NCI-H69 (cell line): ENCODE measurements around the gene ANKRD65.
"Not testable (repeated sequence)": the region's sequence is repeated elsewhere in the genome, so short reads cannot be mapped to it uniquely, and the experiment has no call there.

Experiments
- DNase-seq: peaks from one replicate; lab custom pipeline; 2025; lab: John Stamatoyannopoulos, UW

Gene ANKRD65

DNA sequence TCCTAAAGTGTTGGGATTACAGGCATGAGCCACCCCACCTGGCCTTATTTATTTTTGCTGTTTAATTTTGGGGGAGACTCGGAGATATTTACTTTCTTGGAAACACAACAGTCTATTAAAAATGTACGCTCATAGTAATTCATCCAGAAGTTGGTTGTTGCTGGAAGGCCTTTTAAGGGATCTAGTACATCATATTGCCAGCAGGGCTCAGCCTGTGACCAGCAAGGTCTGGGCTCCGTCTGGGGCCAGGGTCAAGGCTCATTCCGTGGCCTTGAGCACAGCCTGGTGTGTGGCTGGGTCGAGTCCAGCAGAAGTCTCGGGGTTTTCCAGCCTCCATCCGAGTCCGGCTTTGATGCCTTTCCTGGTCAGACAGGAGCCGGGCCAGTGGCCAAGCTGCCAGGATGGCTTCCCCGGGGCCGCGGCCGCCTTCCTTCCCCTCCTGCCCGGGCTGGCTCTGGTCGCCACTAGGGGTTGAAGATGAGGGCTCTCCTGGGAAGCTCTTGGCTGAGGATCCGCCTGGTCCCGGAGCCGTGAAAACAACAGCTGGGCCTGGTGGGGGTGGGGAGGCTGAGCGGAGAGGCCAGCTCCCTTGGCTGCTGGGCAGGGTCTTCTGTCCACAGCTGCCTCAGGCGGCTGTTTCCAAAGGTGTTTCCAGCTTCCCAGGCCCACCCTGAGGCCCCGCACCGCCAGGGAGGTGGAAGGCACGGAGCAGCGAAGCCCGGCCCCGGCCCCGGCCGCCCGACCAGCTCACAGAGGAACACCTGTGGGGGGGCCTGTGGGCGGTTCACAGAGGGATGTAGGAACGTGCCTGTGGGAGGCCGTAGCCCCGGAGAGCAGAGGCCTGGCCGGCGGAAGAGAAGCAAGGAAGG is 9.3 kb upstream of the ANKRD65 start:
- no peak for DNase-seq

DNA sequence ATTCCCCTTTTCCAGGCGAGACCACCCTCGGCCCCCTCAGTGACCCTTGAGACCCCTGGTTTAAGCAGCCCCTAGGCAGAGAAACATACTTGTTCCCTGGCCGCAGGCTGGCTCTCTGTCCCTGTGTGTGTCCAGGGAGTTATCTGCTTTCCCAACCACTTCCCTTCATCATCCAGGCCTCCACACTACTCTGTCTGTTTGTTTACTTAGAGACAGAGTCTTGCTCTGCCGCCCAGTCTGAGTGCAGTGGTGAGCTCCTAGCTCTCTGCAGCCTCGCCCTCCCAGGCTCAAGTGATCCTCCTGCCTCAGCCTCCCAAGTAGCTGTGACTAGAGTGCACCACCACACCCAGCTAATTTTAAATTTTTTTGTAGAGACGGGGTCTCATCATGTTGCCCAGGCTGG is 8.6 kb upstream of the ANKRD65 start:
- DNase-seq, result no peak

DNA sequence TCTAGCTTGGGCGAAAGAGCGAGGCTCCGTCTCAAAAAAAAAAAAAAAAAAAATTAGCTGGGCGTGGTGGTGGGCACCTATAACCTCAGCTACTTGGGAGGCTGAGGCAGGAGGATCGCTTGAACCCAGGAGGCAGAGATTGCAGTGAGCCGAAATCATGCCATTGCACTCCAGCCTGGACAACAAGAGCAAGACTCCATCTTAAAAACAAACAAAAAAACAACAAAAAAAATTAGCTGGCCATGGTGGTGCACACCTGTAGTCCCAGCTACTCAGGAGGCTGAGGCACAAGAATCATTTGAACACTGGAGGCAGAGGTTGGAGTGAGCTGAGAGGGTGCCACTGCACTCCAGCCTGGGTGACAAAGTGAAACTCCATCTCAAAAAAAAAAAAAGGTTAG is 7.9 kb upstream of the ANKRD65 start:
- DNase-seq, result not testable (repeated sequence)

DNA sequence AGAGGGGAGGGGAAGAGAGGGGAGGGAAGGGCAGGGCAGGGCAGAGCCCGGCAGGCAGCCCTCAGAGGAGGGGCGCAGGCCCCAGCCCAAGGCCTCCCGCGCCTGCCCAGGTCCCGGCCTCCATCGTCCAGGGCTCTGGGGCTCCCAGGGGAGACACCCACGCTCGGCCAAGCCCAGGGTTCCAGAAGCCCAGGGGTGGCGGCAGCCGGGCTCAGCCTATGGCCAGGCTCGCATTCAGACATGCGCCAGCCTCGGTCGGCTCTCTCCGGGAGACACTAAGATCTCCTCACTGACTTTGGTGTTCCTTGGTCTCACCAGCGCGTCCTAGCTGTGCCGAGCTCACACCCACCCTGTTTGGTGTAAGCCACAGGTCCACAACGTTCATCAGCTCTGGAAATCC is 7.1 kb upstream of the ANKRD65 start:
- no peak for DNase-seq

DNA sequence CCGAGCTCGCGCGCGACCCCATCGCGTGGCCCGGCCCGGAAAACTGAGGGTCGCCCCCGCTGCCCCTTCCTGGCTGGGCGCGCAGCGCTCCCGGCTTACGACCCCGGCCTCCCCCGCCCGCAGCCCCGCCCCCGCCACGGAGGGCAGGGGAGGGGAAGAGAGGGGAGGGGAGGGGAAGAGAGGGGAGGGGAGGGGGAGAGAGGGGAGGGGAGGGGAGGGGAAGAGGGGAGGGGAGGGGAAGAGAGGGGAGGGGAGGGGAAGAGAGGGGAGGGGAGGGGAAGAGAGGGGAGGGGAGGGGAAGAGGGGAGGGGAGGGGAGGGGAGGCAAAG is 6.7 kb upstream of the ANKRD65 start:
- peak; percentile 53 for DNase-seq

DNA sequence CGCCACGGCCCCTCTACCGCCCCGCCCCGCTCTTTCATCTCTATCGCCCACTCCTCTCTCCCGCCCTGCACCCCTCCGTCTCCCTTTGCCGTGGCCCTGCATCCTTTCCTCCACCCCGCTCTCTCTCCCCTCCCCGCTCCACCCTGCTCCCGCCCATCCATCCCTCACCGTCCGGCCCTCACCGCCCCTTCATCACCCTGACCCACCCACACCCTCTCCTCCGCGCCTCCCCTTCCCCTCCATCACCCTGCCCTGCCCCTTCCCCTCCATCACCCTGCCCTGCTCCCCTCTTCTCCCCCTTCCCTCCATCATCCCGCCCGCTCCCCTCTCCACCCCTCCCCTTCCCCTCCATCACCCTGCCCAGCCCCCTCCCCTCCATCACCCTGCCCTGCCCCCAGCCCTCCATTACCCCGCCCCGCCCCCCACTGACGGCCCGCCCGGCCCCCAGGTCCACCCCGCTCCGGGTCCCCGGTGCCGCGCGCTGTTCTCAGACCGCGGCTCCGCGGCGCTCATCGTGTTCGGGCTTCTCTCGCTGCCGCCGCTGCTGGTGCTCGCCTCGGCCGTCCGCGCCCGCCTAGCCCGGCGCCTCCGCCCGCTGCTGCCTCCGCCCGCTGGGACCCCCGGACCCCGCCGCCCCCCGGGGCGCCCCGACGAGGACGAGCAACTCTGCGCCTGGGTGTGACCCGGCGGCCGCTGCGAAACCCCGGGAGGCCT is 6.2 kb upstream of the ANKRD65 start:
- peak; percentile 51 for DNase-seq

DNA sequence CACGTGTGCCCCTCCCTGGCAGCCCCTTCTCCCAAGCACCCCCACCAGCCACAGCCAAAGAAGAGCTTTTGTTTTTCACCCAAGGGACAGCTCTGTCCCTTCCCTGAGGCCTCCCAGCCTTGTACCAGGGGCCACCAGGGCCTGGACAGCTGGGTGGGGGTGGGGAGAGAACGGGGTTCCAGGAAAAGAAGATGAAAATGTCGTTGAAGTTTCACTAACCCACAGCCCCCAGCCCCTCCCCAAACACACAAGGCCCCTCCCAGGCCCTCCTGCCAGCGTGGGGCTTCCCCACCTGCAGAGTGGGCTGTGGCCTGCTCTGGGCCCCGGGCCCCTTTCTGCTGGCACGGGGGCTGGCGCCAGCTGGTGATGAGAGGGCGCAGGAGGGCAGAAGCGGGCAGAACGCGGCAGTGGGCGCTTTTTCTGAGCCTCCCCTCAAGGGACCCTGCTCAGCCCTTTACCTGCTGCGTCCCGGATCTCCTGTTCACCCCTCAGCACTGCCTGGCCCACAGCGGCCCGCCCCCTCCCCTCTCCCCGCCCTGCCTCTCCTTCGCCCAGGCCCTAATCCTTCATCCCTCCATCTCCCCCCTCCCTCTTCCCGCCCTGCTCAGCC is 5.5 kb upstream of the ANKRD65 start:
- DNase-seq, result no peak

DNA sequence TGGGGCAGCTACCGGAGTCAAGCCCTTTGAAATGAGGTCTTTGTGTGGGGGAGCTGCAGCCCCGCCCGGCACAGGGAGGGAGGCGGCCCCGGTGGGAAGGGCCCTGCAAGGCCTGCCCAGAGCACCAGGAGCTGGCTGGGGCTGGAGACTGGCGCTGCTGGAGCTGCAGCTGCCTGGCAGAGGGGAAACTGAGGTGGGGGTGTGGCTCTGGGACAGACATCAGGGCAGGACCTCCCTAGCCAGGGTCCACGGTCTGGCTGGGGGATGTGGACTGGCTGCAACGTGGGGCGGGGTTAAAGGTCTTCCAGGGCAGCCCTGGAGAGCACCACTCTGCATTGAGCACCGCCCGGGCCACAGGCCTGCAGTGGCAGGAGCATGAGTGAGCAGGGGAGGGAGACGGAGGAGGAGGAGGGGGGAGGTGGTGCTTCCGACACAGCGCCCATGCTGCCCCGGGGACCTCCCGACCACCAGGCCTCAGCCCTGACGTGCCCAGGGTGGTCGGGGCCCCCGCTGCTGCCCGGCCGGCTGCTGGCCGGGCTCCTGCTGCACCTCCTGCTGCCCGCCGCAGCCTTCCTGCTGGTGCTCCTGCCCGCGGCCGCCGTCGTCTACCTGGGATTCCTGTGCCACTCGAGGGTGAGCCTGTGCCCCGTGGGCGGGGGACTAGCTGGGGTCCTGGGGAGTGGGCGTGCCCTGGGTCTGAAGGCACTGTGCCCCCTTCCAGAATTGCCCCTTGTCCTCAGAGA is 4.8 kb upstream of the ANKRD65 start:
- no peak for DNase-seq

DNA sequence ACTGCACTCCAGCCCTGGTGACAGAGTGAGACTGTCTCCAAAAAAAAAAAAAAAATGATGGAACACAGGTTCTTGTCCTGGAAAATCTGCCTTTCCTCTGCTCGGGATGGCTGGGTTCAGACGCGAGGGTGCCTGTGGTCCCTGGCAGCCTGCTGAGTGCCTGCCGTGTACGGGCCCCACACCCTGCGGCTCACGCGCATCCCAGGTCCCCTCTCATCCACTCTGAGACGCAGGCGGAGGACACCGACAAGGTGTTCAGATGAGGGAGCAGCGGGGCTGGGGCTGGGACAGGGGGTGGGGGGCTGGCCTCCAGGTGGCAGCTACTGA is 4.3 kb upstream of the ANKRD65 start:
- no peak for DNase-seq

DNA sequence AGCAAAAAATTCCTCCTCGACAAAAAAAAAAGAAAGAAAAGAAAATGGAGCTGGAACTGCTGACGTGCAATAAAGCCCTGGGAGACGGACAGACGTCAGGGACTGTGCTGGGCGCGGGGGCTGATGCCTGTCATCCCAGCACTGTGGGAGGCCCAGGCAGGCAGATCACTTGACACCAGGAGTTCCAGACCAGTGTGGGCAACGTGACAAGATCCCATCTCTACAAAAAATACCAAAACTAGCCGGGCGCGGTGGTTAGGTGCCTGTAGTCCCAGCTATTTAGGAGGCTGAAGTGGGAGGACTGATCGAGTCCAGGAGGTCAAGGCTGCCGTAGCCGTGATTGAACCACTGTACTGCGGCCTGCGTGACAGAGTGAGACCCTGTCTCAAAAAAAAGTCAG is 3.6 kb upstream of the ANKRD65 start:
- no peak for DNase-seq

DNA sequence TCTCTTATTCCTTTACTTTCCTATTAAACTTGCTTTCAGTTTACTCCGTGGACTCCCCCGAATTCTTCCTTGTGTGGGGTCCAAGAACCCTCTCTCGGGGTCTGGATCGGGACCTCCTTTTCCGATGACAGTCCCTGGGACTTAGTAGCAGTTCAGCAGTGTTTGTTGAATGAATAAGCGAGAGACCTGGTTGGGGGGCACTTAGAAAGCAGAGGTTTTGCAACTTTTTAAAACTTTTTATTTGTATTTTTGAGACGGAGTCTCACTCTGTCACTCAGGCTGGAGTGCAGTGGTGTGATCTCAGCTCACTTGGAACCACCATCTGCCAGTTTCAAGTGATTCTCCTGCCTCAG is 2.1 kb upstream of the ANKRD65 start:
- no peak for DNase-seq

DNA sequence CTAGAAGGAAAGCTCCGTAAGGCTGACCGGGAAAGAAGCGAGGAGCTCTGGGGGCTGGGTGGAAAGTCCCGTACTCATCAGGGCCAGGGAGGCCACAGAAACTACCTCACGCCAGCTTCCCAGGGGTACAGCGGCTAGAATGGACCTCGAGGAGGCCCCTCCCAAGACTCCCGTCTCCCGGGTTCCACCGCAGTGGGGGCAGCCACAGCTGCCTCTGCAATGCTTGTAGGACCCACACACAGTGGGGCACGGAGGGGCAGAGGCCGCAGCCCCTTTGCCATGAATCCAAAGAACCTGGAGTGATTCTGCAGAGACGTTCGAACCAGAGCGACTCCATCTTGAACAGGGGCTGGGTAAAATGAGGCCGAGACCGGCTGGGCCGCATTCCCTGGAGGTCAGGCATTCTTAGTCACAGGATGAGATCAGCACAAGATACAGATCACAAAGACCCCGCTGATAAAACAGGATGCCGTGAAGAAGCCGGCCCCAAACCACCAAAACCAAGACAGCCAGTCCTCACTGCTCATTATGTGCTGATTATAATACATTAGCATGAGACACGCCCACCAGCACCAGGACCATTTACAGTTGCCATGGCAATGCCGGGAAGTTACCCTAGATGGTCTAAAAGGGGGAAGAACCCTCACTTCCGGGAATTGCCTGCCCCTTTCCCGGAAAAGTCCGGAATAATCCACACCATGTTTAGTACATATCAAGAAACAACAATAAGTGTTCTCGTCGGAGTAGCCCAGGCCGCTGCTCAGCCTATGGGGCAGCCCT is 1.6 kb upstream of the ANKRD65 start:
- no peak for DNase-seq

DNA sequence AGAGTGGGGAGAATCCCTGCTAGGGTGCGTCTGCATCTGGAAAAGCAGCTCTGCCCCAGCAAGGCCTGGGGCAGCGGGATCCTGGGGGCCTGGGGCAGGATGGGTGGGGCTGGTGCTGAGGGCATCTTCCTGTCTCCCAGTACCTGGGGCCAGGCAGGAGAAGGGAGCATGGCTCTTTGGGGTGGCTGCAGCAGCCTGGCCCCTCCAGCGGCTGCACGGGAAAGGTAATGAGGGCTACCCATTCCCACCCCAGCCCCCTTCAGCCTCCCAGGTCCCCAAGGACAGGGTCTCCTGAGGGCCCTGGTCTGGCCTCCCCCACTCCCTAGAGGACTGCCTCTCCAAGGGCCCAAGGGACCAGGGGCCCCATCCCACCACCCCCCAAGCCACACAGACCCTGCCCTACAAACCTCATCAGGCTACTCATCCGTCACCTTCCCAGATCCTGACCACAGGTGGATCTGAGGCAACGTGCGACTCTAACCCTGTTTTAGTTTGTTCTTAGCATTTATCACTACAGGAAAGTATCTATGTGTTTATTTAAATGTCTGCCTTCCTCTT is 910 bp upstream of the ANKRD65 start:
- no peak for DNase-seq

DNA sequence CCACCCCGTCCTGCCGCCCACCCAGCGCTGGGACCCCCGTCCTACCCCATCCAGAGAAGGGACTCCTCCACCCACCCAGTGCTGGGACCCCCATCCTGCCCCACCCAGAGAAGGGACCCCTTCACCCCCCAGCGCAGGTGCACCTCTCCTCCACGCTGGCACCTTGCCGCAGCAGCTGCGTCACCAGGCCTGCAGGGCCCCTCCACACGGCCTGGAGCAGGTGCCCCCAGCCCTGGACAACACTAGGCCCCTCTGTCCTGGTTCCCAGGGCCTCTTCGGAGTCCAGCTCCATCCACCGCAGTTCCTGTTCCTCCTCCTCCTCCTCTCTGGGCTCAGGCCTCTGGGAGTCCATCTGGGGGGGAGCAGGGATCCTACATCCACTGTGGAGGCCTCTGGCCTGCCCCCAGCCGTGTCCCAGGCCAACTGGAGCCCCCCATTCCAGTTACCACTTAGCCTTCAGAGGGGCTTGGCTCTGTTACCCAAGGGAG is 378 bp downstream of the ANKRD65 start:
- DNase-seq, result peak; percentile 54

DNA sequence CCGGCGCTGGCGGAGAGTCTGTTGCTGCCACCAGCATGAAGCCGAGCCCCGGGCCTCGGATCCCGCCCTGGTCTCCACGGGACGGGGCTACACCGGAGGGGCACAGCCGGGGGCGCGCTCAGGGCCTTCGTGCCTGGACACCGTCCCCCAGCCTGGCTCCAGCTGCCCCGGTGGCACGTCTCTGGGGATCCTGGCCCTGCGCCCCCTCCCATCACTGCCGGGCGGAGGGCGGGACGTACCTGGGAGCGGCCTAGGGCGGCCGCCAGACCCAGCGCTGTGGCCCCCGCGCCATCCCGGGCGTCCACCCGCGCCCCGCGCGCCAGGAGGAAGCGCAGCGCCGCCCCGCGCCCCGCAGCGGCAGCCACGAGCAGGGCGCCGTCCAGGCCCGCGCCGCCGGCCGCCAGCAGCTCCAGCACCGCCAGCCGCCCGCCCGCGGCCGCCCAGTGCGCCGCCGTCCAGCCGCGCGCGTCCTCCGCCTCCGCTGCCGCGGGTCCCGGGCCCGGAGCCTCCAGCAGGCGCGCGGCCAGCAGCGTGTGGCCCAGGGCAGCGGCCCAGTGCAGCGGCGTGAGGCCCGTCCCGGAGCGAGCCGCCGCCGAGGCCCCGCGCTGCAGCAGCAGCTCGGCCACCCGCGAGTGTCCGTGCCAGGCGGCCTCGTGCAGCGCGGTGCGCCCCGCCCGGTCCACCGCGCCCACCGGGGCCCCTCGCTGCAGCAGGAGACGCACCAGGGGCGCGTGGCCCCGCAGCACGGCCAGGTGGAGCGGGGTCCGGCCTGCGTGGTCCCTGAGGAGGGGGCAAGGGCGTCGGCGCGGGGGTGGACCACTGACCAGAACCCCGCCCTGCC is 1.0 kb downstream of the ANKRD65 start:
- DNase-seq, result peak; percentile 34

DNA sequence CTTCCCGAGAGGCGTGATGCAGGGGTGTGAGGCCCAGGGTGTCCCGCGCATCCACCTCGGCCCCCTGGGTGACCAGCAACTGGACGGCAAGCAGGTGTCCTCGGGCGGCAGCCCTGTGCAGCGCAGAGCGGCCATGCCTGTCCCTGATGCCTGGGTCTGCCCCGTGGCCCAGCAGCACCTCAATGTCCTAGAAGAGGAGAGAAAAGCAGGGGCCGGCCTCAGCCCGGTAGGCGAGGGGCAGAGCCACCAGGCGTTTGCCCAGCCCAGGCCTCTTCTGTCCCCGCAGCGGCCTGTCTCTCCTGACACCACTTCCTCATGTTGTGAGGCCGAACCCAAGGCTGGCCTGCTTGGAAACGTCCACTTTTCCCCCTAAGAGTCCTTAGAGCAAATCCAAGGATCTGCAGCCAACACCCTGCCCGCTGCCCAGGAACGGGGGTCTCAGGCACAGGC is 1.7 kb downstream of the ANKRD65 start:
- DNase-seq, result no peak

DNA sequence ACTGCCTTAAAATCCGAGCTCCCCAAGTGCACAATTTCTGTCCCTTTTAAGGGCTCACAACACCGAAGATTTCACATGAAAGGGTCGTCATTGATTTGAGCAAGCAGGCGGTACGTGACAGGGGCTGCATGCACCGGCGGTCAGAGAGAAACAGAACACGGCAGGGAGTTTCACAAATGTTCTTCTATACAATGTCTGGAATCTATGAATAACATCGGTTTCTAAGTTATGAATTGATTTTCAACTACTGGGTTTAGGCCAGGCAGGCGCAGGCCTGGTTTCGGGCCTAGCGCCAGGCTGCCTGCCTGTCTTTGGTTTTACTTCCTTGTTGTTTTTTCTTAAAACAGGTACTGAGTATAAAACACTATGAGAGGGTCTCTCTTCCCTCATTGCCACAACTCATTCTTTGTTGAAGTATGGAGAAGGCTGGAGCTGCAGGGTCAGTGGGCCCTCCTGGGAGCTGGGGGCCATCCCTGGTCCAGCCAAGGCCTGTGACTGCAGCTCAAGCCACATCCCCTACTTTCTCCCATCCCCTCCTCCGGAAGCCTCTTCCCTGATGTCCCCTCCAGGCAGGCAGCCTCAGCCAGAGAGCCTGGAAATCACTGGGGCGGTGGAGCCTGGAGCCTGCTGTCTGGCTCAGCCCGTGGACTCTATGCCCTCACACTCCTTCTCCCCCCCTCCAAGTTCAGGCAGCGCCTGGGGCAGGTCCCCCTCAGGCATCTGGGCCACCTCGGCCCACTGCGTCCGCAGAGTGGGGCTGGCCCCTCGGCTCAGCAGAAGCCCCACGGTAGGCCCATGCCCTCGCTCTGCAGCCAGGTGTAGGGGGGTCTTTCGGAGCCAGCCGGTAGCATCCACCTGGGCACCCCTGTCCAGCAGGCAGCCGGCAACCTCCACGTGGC is 2.4 kb downstream of the ANKRD65 start:
- DNase-seq, result no peak

DNA sequence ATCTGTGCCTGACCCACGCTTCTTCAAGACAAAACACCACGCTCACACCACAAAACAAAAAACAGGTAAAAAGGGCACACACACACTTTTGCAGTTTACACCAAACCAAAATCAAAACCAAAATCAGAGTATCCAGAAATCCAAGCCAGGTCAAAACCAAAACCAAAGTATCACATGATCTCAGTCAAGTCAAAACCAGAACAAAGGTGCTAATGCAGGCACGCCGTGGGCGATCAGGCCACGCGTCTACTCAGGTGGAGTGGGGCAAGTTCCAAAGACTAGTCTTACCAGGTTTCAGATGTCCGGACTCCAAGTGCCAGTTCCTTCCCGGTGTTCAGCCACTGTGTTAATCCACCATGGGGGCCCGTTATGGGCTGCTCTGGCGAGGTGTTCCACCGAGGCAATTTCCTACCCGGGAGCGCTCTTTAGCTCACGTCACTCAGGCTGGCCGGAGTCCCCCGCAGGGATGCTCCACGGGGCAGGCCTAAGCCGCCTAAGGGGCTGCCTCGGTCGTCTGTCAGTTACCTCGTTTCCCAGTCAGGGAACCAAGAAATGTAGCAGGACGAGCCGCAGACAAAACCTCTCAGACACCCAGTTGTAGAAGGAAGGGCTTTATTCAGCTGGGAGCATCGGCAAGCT is 3.1 kb downstream of the ANKRD65 start:
- not testable (repeated sequence) for DNase-seq

DNA sequence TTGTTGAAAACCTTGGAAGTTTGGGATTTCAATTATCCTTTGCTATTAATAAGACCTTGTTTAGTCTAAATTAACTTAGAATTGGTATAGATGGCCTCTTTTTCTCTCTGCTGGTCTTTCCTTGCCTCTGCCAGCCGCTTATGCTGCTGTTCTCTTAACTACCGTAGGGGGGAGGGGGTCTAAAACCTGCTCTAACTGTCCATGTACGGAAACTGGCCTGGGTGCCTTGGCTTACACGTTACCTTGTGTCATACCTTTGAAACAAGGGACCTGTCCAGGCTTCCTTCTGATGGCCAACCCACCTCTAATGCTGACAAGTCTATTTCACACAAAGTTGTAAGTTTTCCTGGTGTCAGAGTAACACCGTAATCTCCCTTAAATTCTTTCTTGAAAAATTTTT is 3.7 kb downstream of the ANKRD65 start:
- not testable (repeated sequence) for DNase-seq
